GM12875 (cell line): ENCODE results near the gene CLINT1.

ENCODE experiments used
- H3K4me3 ChIP-seq: one replicate; pipeline ENCODE4 v1.5.1; 2011; ENCODE audit warnings: low read depth, low read length, control low read depth
- CTCF ChIP-seq: IDR thresholded peaks from 2 replicates; pipeline ENCODE4 v1.5.1; 2011; ENCODE audit warnings: low read depth, mild to moderate bottlenecking, control low read depth, inconsistent platforms, low read length, moderate library complexity, borderline replicate concordance; ENCODE audit not compliant: insufficient read depth

CLINT1 gene

GRCh38 chr5:157735991-157736390 is 123.0 kb downstream of the CLINT1 start:
- no peak overlapping the region for H3K4me3 ChIP-seq
- no peak for TF ChIP-seq CTCF
